ENCODE measurements around the gene PRDM7. TPM values are rescaled to one million over a fixed set of nuclear protein-coding genes. Genes with fewer than 3 reads are reported as not detected.
"Not testable (repeated sequence)": the region's sequence is repeated elsewhere in the genome, so short reads cannot be mapped to it uniquely, and the experiment has no call there.

PRDM7 gene
- total RNA-seq, 1 donor from 2014 or later: not detected

- no peak for DNase-seq (ENCODE audit: low spot score)
Observed at GRCh38 chr16:90072442-90073105, 4.6 kb downstream of the PRDM7 start.

GRCh38 chr16:90070440-90070839 is 6.7 kb downstream of the PRDM7 start:
- DNase-seq (ENCODE audit: low spot score): no peak

GRCh38 chr16:90061437-90061836 is 15.7 kb downstream of the PRDM7 start:
- DNase-seq (ENCODE audit: low spot score): no peak

- DNase-seq (ENCODE audit: low spot score): no peak
Observed at GRCh38 chr16:90057738-90058173, 19.4 kb downstream of the PRDM7 start.

GRCh38 chr16:90056521-90056920 is 20.6 kb downstream of the PRDM7 start:
- not testable (repeated sequence) for DNase-seq (ENCODE audit: low spot score)

- DNase-seq (ENCODE audit: low spot score): no peak
Observed at GRCh38 chr16:90055371-90055770, 21.8 kb downstream of the PRDM7 start.

GRCh38 chr16:90054554-90054953 is 22.6 kb downstream of the PRDM7 start:
- DNase-seq (ENCODE audit: low spot score): no peak

GRCh38 chr16:90053902-90054500 is 23.1 kb downstream of the PRDM7 start:
- DNase-seq (ENCODE audit: low spot score): no peak

GRCh38 chr16:90050969-90051368 is 26.2 kb downstream of the PRDM7 start:
- DNase-seq (ENCODE audit: low spot score): no peak

GRCh38 chr16:90048737-90049330 is 28.3 kb downstream of the PRDM7 start:
- DNase-seq (ENCODE audit: low spot score): no peak

GRCh38 chr16:90048347-90048722 is 28.8 kb downstream of the PRDM7 start:
- no peak for DNase-seq (ENCODE audit: low spot score)

GRCh38 chr16:90047714-90048346 is 29.3 kb downstream of the PRDM7 start:
- DNase-seq (ENCODE audit: low spot score): no peak

- DNase-seq (ENCODE audit: low spot score): peak; percentile 72
Observed at GRCh38 chr16:90046971-90047713, 30.0 kb downstream of the PRDM7 start.

- DNase-seq (ENCODE audit: low spot score): no peak
Observed at GRCh38 chr16:90046122-90046970, 30.8 kb downstream of the PRDM7 start.

GRCh38 chr16:90044111-90044551 is 33.0 kb downstream of the PRDM7 start:
- peak; percentile 76 for DNase-seq (ENCODE audit: low spot score)

- DNase-seq (ENCODE audit: low spot score): no peak
Observed at GRCh38 chr16:90043526-90043925, 33.6 kb downstream of the PRDM7 start.

- DNase-seq (ENCODE audit: low spot score): no peak
Observed at GRCh38 chr16:90042946-90043514, 34.1 kb downstream of the PRDM7 start.

- no peak for DNase-seq (ENCODE audit: low spot score)
Observed at GRCh38 chr16:90041896-90042473, 35.1 kb downstream of the PRDM7 start.

GRCh38 chr16:90040152-90041023 is 36.7 kb downstream of the PRDM7 start:
- no peak for DNase-seq (ENCODE audit: low spot score)

Data from mucosa of gallbladder (tissue), 1 donor.